Hepatocyte (in vitro differentiated cells): ENCODE data around the gene MTF1. TPM values are rescaled to one million over a fixed set of nuclear protein-coding genes. Genes with fewer than 3 reads are reported as not detected.

Experiments used
- DNase-seq: peaks from one replicate; pipeline ENCODE4 v3.0.0-alpha.2; 2016; ENCODE audit warnings: low spot score
- H2AFZ ChIP-seq: fragments of 200-600 bp; sonication (generic); 2 replicates; pipeline ENCODE4 v1.6.0; 2016; ENCODE audit warnings: antibody characterized with exemption, mild to moderate bottlenecking
- H3K27ac ChIP-seq: fragments of 200-600 bp; sonication (generic); 2 replicates; pipeline ENCODE4 v1.5.1; 2016; ENCODE audit warnings: mild to moderate bottlenecking
- H3K27me3 ChIP-seq: fragments of 200-600 bp; sonication (generic); 2 replicates; pipeline ENCODE4 v1.6.1; 2016
- H3K36me3 ChIP-seq: fragments of 200-600 bp; sonication (generic); replicated peaks from 2 replicates; pipeline ENCODE4 v1.5.1; 2016; ENCODE audit warnings: low read depth; ENCODE audit not compliant: insufficient read depth
- H3K4me1 ChIP-seq: fragments of 200-600 bp; sonication (generic); 2 replicates; pipeline ENCODE4 v1.5.1; 2016; ENCODE audit warnings: mild to moderate bottlenecking, moderate library complexity; ENCODE audit not compliant: insufficient read depth
- H3K4me2 ChIP-seq: fragments of 200-600 bp; sonication (generic); 2 replicates; pipeline ENCODE4 v1.6.0; 2016
- H3K4me3 ChIP-seq: fragments of 200-600 bp; sonication (generic); 2 replicates; pipeline ENCODE4 v1.5.1; 2016; ENCODE audit warnings: mild to moderate bottlenecking
- H3K79me2 ChIP-seq: fragments of 200-600 bp; sonication (generic); 2 replicates; pipeline ENCODE4 v1.6.0; 2017; ENCODE audit warnings: mild to moderate bottlenecking
- H3K9me2 ChIP-seq: fragments of 200-600 bp; sonication (generic); replicated peaks from 2 replicates; pipeline ENCODE4 v1.6.0; 2017; ENCODE audit warnings: mild to moderate bottlenecking; ENCODE audit not compliant: insufficient read depth
- H3K9me3 ChIP-seq: fragments of 200-600 bp; sonication (generic); 2 replicates; pipeline ENCODE4 v1.5.1; 2016; ENCODE audit warnings: low read depth, mild to moderate bottlenecking
- H4K20me1 ChIP-seq: fragments of 200-600 bp; sonication (generic); 2 replicates; pipeline ENCODE4 v1.6.0; 2016; ENCODE audit warnings: mild to moderate bottlenecking; ENCODE audit not compliant: insufficient read depth, poor library complexity, severe bottlenecking
- CTCF ChIP-seq: fragments of 200-600 bp; sonication (generic); IDR thresholded peaks from 2 replicates; pipeline ENCODE4 v1.5.1; 2016; ENCODE audit warnings: antibody characterized with exemption, mild to moderate bottlenecking; ENCODE audit not compliant: poor library complexity
- EZH2 ChIP-seq: fragments of 200-600 bp; sonication (generic); IDR thresholded peaks from 2 replicates; pipeline ENCODE4 v1.6.1; 2016; ENCODE audit warnings: antibody characterized with exemption, mild to moderate bottlenecking, borderline replicate concordance
- EZH2phosphoT487 ChIP-seq: fragments of 200-600 bp; sonication (generic); IDR thresholded peaks from one replicate; pipeline ENCODE4 v1.6.1; 2018; ENCODE audit warnings: antibody characterized with exemption, mild to moderate bottlenecking, low read depth, moderate library complexity; ENCODE audit not compliant: unreplicated experiment, severe bottlenecking
- WGBS: methylation state at CpG from one replicate; pipeline ENCODE4 v1.1.6; 2016; ENCODE audit warnings: low lambda C conversion rate; ENCODE audit errors: missing lambda C conversion rate; 5-methylcytosine and 5-hydroxymethylcytosine counted together
- polyA plus RNA-seq: library from polyadenylated mRNA; unstranded; fragments of >200 nt; fragmentation: Nextera tagmentation; extraction: Ambion mirVana; gene quantifications from 2 replicates; pipeline ENCODE4 v1.2.1, GENCODE V29; 2016
- total RNA-seq: library from RNA; depleted of rRNA; stranded (reverse); fragments of >200 nt; gene quantifications from 2 replicates; pipeline ENCODE4 v1.2.3, GENCODE V29; 2014

MTF1 gene
- total and polyA plus RNA-seq, 2 experiments from 2014 or later: 5.0 to 5.1 TPM

- peaks cover 5% of the 10 kb centered on the region for H3K4me1 ChIP-seq
- no peaks in the 10 kb centered on the region for H3K36me3 ChIP-seq
- TF ChIP-seq EZH2: no peak
- TF ChIP-seq EZH2phosphoT487: no peak
- TF ChIP-seq CTCF: peak; percentile 12
- H3K4me3 ChIP-seq: no peak overlapping the region
- no peaks in the 10 kb centered on the region for H3K79me2 ChIP-seq
- WGBS: 100% methylated on average over 1 of the region's 1 CpG
- no peaks in the 10 kb centered on the region for H4K20me1 ChIP-seq
- H2AFZ ChIP-seq: no peak overlapping the region
- H3K9me3 ChIP-seq: no peaks in the 10 kb centered on the region
- no peak overlapping the region for H3K27ac ChIP-seq
- no peaks in the 10 kb centered on the region for H3K27me3 ChIP-seq
- DNase-seq: no peak
- no peak overlapping the region for H3K4me2 ChIP-seq
- no peaks in the 10 kb centered on the region for H3K9me2 ChIP-seq
Observed at GRCh38 chr1:37875833-37876232, 16.4 kb upstream of the MTF1 start.

GRCh38 chr1:37872692-37873091 is 13.3 kb upstream of the MTF1 start:
- Histone ChIP-seq H3K9me2 (no peaks in the 10 kb centered on the region), H3K4me1 (no peaks in the 10 kb centered on the region), H3K27me3 (no peaks in the 10 kb centered on the region), H4K20me1 (no peaks in the 10 kb centered on the region), H3K79me2 (no peaks in the 10 kb centered on the region), H3K4me3 (no peak overlapping the region), H3K27ac (no peak overlapping the region), H3K4me2 (no peak overlapping the region), H3K9me3 (no peaks in the 10 kb centered on the region), H3K36me3 (no peaks in the 10 kb centered on the region), H2AFZ (no peak overlapping the region)
- WGBS: 94% methylated on average over 1 of the region's 1 CpG
- TF ChIP-seq EZH2phosphoT487 (no peak), EZH2 (no peak), CTCF (no peak)
- DNase-seq: no peak

GRCh38 chr1:37868466-37868865 is 9.1 kb upstream of the MTF1 start:
- Histone ChIP-seq H3K79me2 (no peaks in the 10 kb centered on the region), H3K27ac (no peak overlapping the region), H4K20me1 (no peaks in the 10 kb centered on the region), H3K9me3 (no peaks in the 10 kb centered on the region), H3K4me3 (no peak overlapping the region), H2AFZ (no peak overlapping the region), H3K27me3 (no peaks in the 10 kb centered on the region), H3K9me2 (no peaks in the 10 kb centered on the region), H3K4me1 (no peaks in the 10 kb centered on the region), H3K36me3 (no peaks in the 10 kb centered on the region), H3K4me2 (no peak overlapping the region)
- DNase-seq: no peak
- WGBS: 96% methylated on average over 2 of the region's 2 CpGs
- TF ChIP-seq CTCF: no peak
- TF ChIP-seq EZH2phosphoT487: no peak
- TF ChIP-seq EZH2: no peak

- no peaks in the 10 kb centered on the region for H3K79me2 ChIP-seq
- no peak overlapping the region for H3K4me2 ChIP-seq
- peaks cover 2% of the 10 kb centered on the region for H3K4me1 ChIP-seq
- H2AFZ ChIP-seq: no peak overlapping the region
- H3K9me2 ChIP-seq: no peaks in the 10 kb centered on the region
- no peaks in the 10 kb centered on the region for H3K27me3 ChIP-seq
- no peak overlapping the region for H3K4me3 ChIP-seq
- DNase-seq: no peak
- no peaks in the 10 kb centered on the region for H4K20me1 ChIP-seq
- WGBS: 92% methylated on average over 6 of the region's 6 CpGs
- no peaks in the 10 kb centered on the region for H3K9me3 ChIP-seq
- H3K36me3 ChIP-seq: no peaks in the 10 kb centered on the region
- H3K27ac ChIP-seq: no peak overlapping the region
- TF ChIP-seq CTCF: no peak
Observed at GRCh38 chr1:37867784-37868183, 8.4 kb upstream of the MTF1 start.
